VCaP (cell line): ENCODE measurements around the gene ASB18.

Experiments used
- H3K27ac ChIP-seq: fragments of 450-650 bp; 2 replicates; pipeline ENCODE4 v1.5.1; 2017
- TF ChIP-seq, protein P1 (sequence below): fragments of 450-650 bp; conservative IDR thresholded peaks from 2 replicates; pipeline ENCODE4 v1.5.1; 2017; ENCODE audit warnings: mild to moderate bottlenecking, moderate library complexity

The ASB18 gene

GRCh38 chr2:236164201-236164924 is 99.8 kb downstream of the ASB18 start:
- H3K27ac ChIP-seq = no peak overlapping the region
- TF ChIP-seq, protein P1, sequence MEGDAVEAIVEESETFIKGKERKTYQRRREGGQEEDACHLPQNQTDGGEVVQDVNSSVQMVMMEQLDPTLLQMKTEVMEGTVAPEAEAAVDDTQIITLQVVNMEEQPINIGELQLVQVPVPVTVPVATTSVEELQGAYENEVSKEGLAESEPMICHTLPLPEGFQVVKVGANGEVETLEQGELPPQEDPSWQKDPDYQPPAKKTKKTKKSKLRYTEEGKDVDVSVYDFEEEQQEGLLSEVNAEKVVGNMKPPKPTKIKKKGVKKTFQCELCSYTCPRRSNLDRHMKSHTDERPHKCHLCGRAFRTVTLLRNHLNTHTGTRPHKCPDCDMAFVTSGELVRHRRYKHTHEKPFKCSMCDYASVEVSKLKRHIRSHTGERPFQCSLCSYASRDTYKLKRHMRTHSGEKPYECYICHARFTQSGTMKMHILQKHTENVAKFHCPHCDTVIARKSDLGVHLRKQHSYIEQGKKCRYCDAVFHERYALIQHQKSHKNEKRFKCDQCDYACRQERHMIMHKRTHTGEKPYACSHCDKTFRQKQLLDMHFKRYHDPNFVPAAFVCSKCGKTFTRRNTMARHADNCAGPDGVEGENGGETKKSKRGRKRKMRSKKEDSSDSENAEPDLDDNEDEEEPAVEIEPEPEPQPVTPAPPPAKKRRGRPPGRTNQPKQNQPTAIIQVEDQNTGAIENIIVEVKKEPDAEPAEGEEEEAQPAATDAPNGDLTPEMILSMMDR = no peak

GRCh38 chr2:236163471-236164200 is 100.6 kb downstream of the ASB18 start:
- TF ChIP-seq, protein P1 = no peak
- H3K27ac ChIP-seq = no peak overlapping the region

GRCh38 chr2:236162882-236163470 is 101.2 kb downstream of the ASB18 start:
- H3K27ac ChIP-seq = no peak overlapping the region
- TF ChIP-seq, protein P1 = no peak

DNA sequence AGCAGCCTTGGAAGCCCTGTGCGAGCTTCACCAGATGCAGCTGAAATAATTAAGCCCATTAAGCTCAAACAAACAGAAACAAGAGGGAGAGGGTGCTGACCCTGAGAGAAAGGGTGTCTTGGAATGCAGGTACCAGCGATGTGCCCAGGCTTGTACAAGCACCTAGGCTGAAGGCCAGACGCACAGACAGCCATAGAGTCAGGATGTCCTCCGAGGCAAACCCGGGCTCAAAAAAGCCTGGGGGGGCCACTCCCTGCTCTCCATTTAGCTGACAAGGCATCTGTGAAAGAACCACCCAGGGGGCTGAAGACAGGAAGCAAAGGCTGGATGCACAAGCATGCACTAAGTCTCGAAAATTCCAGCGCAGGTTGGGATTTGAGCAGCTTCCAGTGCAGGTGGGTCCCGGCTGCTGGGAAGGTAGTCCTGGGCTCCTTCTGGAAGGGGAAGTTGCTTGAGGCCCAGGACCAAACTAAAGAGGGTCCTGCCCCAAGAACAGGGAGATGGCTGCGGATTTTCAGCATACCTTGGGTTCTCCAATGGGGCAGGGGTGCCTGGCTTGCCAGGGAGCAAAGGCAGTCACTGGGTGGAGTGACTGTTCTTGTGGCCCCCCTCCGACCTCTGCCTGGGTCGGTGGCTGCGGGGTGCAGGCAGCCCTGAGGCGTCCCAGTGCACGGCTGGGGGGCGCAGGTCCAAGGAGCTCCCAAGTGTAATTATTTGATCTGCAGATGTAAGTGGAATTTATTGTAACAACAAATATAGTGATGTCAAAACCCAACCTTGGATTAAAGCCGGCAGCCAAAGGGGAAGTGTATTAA is 102.0 kb downstream of the ASB18 start:
- TF ChIP-seq, protein P1 = no peak
- no peak overlapping the region for H3K27ac ChIP-seq

DNA sequence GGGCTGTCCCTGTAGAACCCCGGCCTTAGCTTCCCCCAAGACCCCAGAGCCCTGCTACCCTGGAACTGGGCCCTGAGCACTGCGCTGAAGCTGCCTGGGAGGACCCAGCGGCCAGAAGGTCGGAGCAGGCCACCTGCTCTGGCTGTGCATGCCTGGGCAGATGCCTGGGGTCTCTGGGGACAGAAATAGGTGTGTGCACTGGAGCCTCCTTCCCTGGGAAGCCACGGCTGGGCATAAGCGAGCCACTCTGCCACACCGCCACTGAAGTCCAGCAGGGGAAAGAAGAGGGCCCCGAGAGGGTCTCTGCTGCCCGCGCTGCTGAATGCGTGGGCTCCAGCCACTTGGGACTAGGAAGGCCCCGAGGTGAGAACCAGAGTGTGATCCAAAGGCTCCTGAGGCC is 102.7 kb downstream of the ASB18 start:
- no peak overlapping the region for H3K27ac ChIP-seq
- TF ChIP-seq, protein P1 = no peak

- TF ChIP-seq, protein P1 = no peak
- no peak overlapping the region for H3K27ac ChIP-seq
Observed at GRCh38 chr2:236161082-236161462, 103.1 kb downstream of the ASB18 start.
